GM13976 (cell line): ENCODE data around the gene CFAP46.

Source experiments
- DNase-seq: peaks from one replicate; pipeline ENCODE4 v3.0.0; 2012; ENCODE audit warnings: low spot score
- CTCF ChIP-seq: IDR thresholded peaks from 2 replicates; pipeline ENCODE4 v1.5.1; 2012; ENCODE audit warnings: borderline replicate concordance, mild to moderate bottlenecking; ENCODE audit not compliant: insufficient read depth; ENCODE audit errors: extremely low read depth, missing control alignments, control extremely low read depth
- in situ Hi-C: fragments of 300-500 bp; cut with MboI; formaldehyde crosslinking; loops from one replicate; pipeline ENCODE4 v1.12.0; 2022; ENCODE audit warnings: low sequenced_read_pairs, mixed read lengths, inconsistent platforms; ENCODE audit not compliant: unreplicated experiment

Gene CFAP46

GRCh38 chr10:132859084-132859855 lies 83.1 kb downstream of the CFAP46 start:
- no peak for DNase-seq
- no peak for TF ChIP-seq CTCF
- in situ Hi-C loops, result no loop called here

- in situ Hi-C loops, result no loop called here
- TF ChIP-seq CTCF, result no peak
- no peak for DNase-seq
Measured at GRCh38 chr10:132858121-132859081, 84.0 kb downstream of the CFAP46 start.

GRCh38 chr10:132856869-132857524 lies 85.4 kb downstream of the CFAP46 start:
- in situ Hi-C loops, result no loop called here

DNA sequence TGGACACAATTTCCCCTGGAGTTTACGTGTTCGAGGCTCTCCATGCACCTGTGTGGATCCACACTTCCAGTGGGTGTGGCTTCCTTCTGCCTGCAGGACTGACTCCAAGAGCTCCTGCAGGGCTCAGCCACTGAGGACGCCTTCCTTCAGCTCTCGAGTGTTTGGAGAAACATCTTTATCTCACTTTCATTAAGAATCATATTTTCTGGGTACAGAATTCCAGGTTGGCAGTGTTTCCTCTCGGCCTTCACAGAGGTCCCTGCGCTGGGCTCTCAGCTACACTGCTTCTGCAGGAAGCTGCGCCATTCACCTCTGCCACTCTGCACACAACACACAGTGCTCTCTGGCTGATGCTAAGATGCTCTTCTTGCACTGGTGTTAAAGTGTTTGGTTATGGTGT lies 86.5 kb downstream of the CFAP46 start:
- no peak for DNase-seq
- in situ Hi-C loops, result no loop called here
- TF ChIP-seq CTCF, result no peak

More at GRCh38 chr10:132856869-132857524, 85.4 kb downstream of the CFAP46 start:
- TF ChIP-seq CTCF, result no peak
- no peak for DNase-seq

- DNase-seq, result no peak
- in situ Hi-C loops, result no loop called here
- TF ChIP-seq CTCF, result no peak
Measured at GRCh38 chr10:132851451-132851850, 90.9 kb downstream of the CFAP46 start.

DNA sequence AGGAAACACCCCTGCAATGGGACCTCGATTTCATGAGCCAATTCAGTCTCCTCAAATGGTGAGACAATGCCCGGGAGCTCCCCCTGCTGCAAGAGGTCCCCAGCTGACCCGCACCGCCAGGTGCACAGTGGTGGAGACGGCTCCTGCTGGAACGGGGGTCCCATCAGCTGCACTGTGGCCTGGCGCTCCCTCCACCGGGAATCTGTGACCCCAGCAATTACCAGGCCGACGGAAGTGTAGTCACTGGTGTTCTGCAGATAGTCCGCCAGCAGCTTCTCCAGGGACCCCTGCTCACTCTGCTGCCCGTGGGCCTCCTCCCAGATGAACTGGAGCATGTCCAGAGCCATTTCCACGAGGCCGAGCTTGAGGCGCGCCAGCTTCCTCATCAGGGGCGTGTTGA lies 91.5 kb downstream of the CFAP46 start:
- TF ChIP-seq CTCF, result no peak
- no peak for DNase-seq
- in situ Hi-C loops, result no loop called here
